ENCODE measurements around the gene CFAP299.

DNA sequence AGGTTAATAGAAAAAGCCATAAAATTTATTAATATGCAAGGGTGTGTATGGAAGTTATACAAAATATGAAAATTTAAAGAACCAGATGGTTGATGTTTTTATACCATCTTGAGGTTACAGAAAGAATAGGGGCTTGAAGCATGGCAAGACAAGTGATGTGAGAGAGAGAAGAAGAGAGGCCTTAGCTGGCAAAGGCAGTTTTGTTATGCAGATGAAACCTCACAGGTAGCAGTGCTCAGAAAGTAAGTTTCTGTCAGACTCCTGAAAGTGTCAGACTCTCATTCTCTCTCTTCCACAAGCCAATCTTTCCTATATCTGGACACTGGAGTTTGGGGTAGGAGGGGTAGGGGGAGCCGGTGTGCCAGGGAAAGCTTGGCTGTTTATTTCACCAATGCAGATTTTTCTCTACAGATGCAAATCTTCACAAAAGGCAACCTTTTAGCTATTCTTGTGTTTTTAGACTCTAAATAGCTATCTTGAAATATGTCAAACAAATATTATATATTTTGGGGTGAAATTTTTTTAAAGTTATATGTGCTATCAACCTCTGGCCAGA lies 124.5 kb downstream of the CFAP299 start:
- TF ChIP-seq POLR2A (IDR thresholded peaks at IDR 0.05), result no peak
- TF ChIP-seq, protein P1, sequence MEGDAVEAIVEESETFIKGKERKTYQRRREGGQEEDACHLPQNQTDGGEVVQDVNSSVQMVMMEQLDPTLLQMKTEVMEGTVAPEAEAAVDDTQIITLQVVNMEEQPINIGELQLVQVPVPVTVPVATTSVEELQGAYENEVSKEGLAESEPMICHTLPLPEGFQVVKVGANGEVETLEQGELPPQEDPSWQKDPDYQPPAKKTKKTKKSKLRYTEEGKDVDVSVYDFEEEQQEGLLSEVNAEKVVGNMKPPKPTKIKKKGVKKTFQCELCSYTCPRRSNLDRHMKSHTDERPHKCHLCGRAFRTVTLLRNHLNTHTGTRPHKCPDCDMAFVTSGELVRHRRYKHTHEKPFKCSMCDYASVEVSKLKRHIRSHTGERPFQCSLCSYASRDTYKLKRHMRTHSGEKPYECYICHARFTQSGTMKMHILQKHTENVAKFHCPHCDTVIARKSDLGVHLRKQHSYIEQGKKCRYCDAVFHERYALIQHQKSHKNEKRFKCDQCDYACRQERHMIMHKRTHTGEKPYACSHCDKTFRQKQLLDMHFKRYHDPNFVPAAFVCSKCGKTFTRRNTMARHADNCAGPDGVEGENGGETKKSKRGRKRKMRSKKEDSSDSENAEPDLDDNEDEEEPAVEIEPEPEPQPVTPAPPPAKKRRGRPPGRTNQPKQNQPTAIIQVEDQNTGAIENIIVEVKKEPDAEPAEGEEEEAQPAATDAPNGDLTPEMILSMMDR (IDR thresholded peaks at IDR 0.05 in 8 of 11, conservative IDR thresholded peaks at IDR 0.05 in 3 of 11), result peak in 1 of 11 experiments; percentile 12
